VCaP (cell line): ENCODE data around the gene DNAJC1.

ENCODE experiments used
- H3K27ac ChIP-seq: fragments of 450-650 bp; 2 replicates; pipeline ENCODE4 v1.5.1; 2017
- CTCF ChIP-seq: fragments of 450-650 bp; conservative IDR thresholded peaks from 2 replicates; pipeline ENCODE4 v1.5.1; 2017; ENCODE audit warnings: mild to moderate bottlenecking, moderate library complexity

Gene DNAJC1

GRCh38 chr10:22017283-22018020 lies 13.9 kb upstream of the DNAJC1 start:
- no peak for TF ChIP-seq CTCF
- peak overlapping the region; percentile 74 for H3K27ac ChIP-seq

GRCh38 chr10:22016046-22016705 lies 12.6 kb upstream of the DNAJC1 start:
- H3K27ac ChIP-seq = peak overlapping the region; percentile 74; the same call in 1 of the 2 replicates
- TF ChIP-seq CTCF = no peak

- TF ChIP-seq CTCF = peak; percentile 63
- no peak overlapping the region for H3K27ac ChIP-seq
These were observed 7.5 kb upstream of the DNAJC1 start for GRCh38 chr10:22010973-22011408.

- H3K27ac ChIP-seq = no peak overlapping the region
- no peak for TF ChIP-seq CTCF
These were observed 7.0 kb upstream of the DNAJC1 start for GRCh38 chr10:22010539-22010938.

GRCh38 chr10:22006379-22006884 lies 2.9 kb upstream of the DNAJC1 start:
- TF ChIP-seq CTCF = no peak
- H3K27ac ChIP-seq = no peak overlapping the region

GRCh38 chr10:22005763-22006162 lies 2.2 kb upstream of the DNAJC1 start:
- no peak for TF ChIP-seq CTCF
- H3K27ac ChIP-seq = no peak overlapping the region

- H3K27ac ChIP-seq = peak overlapping the region; percentile 79
- no peak for TF ChIP-seq CTCF
These were observed 393 bp upstream of the DNAJC1 start for GRCh38 chr10:22003964-22004281.
